Activated T-cell treated with anti-CD3 and anti-CD28 coated beads for 24 hours (primary cell): Measurements from ENCODE around the gene ARHGEF28.

ENCODE experiments used
- DNase-seq: peaks from one replicate; pipeline ENCODE4 v3.0.0-alpha.2; 2020; ENCODE audit warnings: low read depth

The ARHGEF28 gene

GRCh38 chr5:73654171-73654811, 28.3 kb downstream of the ARHGEF28 start:
- no peak for DNase-seq

GRCh38 chr5:73654819-73655318, 28.9 kb downstream of the ARHGEF28 start:
- no peak for DNase-seq

- DNase-seq = no peak
Measured at GRCh38 chr5:73655521-73656160, 29.6 kb downstream of the ARHGEF28 start.

GRCh38 chr5:73661753-73662152, 35.8 kb downstream of the ARHGEF28 start:
- no peak for DNase-seq

GRCh38 chr5:73663161-73663859, 37.3 kb downstream of the ARHGEF28 start:
- no peak for DNase-seq

- DNase-seq = no peak
Measured at GRCh38 chr5:73663860-73664240, 37.9 kb downstream of the ARHGEF28 start.

GRCh38 chr5:73664796-73665195, 38.8 kb downstream of the ARHGEF28 start:
- no peak for DNase-seq

GRCh38 chr5:73666891-73667290, 40.9 kb downstream of the ARHGEF28 start:
- no peak for DNase-seq

GRCh38 chr5:73668017-73668416, 42.0 kb downstream of the ARHGEF28 start:
- no peak for DNase-seq

GRCh38 chr5:73668486-73669111, 42.6 kb downstream of the ARHGEF28 start:
- DNase-seq = no peak

- DNase-seq = no peak
Measured at GRCh38 chr5:73670731-73671130, 44.7 kb downstream of the ARHGEF28 start.

- no peak for DNase-seq
Measured at GRCh38 chr5:73672132-73672531, 46.1 kb downstream of the ARHGEF28 start.

- no peak for DNase-seq
Measured at GRCh38 chr5:73673161-73673591, 47.2 kb downstream of the ARHGEF28 start.

GRCh38 chr5:73674669-73675004, 48.6 kb downstream of the ARHGEF28 start:
- DNase-seq = no peak

GRCh38 chr5:73678322-73678740, 52.3 kb downstream of the ARHGEF28 start:
- DNase-seq = no peak

GRCh38 chr5:73678807-73679206, 52.8 kb downstream of the ARHGEF28 start:
- DNase-seq = no peak

GRCh38 chr5:73682176-73682575, 56.2 kb downstream of the ARHGEF28 start:
- DNase-seq = no peak

- no peak for DNase-seq
Measured at GRCh38 chr5:73684691-73685090, 58.7 kb downstream of the ARHGEF28 start.

- DNase-seq = no peak
Measured at GRCh38 chr5:73686912-73687311, 60.9 kb downstream of the ARHGEF28 start.

GRCh38 chr5:73687357-73687756, 61.4 kb downstream of the ARHGEF28 start:
- no peak for DNase-seq

- DNase-seq = no peak
Measured at GRCh38 chr5:73690015-73690414, 64.0 kb downstream of the ARHGEF28 start.

- DNase-seq = no peak
Measured at GRCh38 chr5:73691302-73692080, 65.5 kb downstream of the ARHGEF28 start.
